Activated CD8-positive, alpha-beta memory T cell treated with anti-CD3 and anti-CD28 coated beads for 24 hours (primary cell): ENCODE results near the gene CDK7.
"Not testable (repeated sequence)": the region's sequence is repeated elsewhere in the genome, so short reads cannot be mapped to it uniquely, and the experiment has no call there.

Experiments used
- DNase-seq: peaks from one replicate; pipeline ENCODE4 v3.0.0-alpha.2; 2020

The CDK7 gene

GRCh38 chr5:69238760-69239251 lies 4.1 kb downstream of the CDK7 start:
- DNase-seq, result no peak

GRCh38 chr5:69242215-69242927 lies 7.7 kb downstream of the CDK7 start:
- no peak for DNase-seq

GRCh38 chr5:69245031-69245430 lies 10.3 kb downstream of the CDK7 start:
- DNase-seq, result no peak

GRCh38 chr5:69248019-69248418 lies 13.3 kb downstream of the CDK7 start:
- no peak for DNase-seq

- no peak for DNase-seq
These were observed 15.9 kb downstream of the CDK7 start for GRCh38 chr5:69250593-69250992.

- DNase-seq, result no peak
These were observed 17.8 kb downstream of the CDK7 start for GRCh38 chr5:69252437-69252836.

GRCh38 chr5:69255940-69256339 lies 21.3 kb downstream of the CDK7 start:
- DNase-seq, result not testable (repeated sequence)

- no peak for DNase-seq
These were observed 22.9 kb downstream of the CDK7 start for GRCh38 chr5:69257577-69257976.

- DNase-seq, result no peak
These were observed 26.3 kb downstream of the CDK7 start for GRCh38 chr5:69261034-69261433.

GRCh38 chr5:69265931-69266330 lies 31.2 kb downstream of the CDK7 start:
- DNase-seq, result no peak

GRCh38 chr5:69268899-69269298 lies 34.2 kb downstream of the CDK7 start:
- DNase-seq, result no peak

- DNase-seq, result no peak
These were observed 36.2 kb downstream of the CDK7 start for GRCh38 chr5:69270840-69271239.

GRCh38 chr5:69271376-69271775 lies 36.7 kb downstream of the CDK7 start:
- DNase-seq, result no peak

GRCh38 chr5:69275563-69275962 lies 40.9 kb downstream of the CDK7 start:
- DNase-seq, result no peak

GRCh38 chr5:69276422-69277174 lies 41.9 kb downstream of the CDK7 start:
- no peak for DNase-seq

- DNase-seq, result no peak
These were observed 44.8 kb downstream of the CDK7 start for GRCh38 chr5:69279517-69279916.

GRCh38 chr5:69281114-69281513 lies 46.4 kb downstream of the CDK7 start:
- DNase-seq, result no peak

- no peak for DNase-seq
These were observed 49.5 kb downstream of the CDK7 start for GRCh38 chr5:69284203-69284602.

- DNase-seq, result no peak
These were observed 50.9 kb downstream of the CDK7 start for GRCh38 chr5:69285448-69286116.

- no peak for DNase-seq
These were observed 53.4 kb downstream of the CDK7 start for GRCh38 chr5:69288069-69288468.

- DNase-seq, result no peak
These were observed 54.0 kb downstream of the CDK7 start for GRCh38 chr5:69288688-69289087.

- no peak for DNase-seq
These were observed 57.6 kb downstream of the CDK7 start for GRCh38 chr5:69292306-69292705.

GRCh38 chr5:69293882-69294281 lies 59.2 kb downstream of the CDK7 start:
- no peak for DNase-seq
